Fibroblast of the aortic adventitia (primary cell): ENCODE data around the gene ADARB2. TPM values are rescaled to one million over a fixed set of nuclear protein-coding genes. Genes with fewer than 3 reads are reported as not detected.

Experiments
- DNase-seq: peaks from one replicate; pipeline ENCODE4 v3.0.0-alpha.2; 2010; ENCODE audit warnings: low read depth
- H3K4me3 ChIP-seq: 2 replicates; pipeline ENCODE4 v1.5.1; 2011; ENCODE audit warnings: low read depth, mild to moderate bottlenecking, control low read depth, low read length, moderate library complexity
- total RNA-seq: library from RNA; depleted of rRNA; stranded (reverse); fragments of >200 nt; gene quantifications from 2 replicates; pipeline ENCODE4 v1.2.3, GENCODE V29; 2012; ENCODE audit warnings: low replicate concordance
- TF ChIP-seq, protein P1 (sequence below): IDR thresholded peaks from 2 replicates; pipeline ENCODE4 v1.5.1; 2011; ENCODE audit warnings: mild to moderate bottlenecking, low read length, control low read depth, inconsistent platforms; ENCODE audit not compliant: insufficient read depth

ADARB2 gene
- total RNA-seq, 1 donor = not detected

DNA sequence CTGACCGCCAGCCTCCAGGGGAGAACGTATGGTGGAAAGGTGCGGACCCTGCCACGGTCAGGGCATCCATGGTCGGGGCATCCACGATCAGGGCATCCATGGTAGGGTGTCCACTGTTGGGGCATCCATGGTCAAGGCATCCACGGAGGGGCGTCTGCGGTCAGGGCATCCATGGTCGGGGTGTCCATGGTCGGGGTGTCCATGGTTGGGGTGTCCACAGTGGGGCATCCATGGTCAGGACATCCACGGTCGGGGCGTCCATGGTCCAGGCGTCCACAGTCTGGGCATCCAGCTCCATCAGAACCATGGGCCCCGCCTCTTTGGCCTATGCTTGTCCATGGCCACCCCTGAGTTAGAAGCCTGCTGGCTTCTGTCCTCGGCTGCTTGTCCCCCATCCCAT, 148.1 kb downstream of the ADARB2 start:
- H3K4me3 ChIP-seq = no peak overlapping the region
- TF ChIP-seq, protein P1, sequence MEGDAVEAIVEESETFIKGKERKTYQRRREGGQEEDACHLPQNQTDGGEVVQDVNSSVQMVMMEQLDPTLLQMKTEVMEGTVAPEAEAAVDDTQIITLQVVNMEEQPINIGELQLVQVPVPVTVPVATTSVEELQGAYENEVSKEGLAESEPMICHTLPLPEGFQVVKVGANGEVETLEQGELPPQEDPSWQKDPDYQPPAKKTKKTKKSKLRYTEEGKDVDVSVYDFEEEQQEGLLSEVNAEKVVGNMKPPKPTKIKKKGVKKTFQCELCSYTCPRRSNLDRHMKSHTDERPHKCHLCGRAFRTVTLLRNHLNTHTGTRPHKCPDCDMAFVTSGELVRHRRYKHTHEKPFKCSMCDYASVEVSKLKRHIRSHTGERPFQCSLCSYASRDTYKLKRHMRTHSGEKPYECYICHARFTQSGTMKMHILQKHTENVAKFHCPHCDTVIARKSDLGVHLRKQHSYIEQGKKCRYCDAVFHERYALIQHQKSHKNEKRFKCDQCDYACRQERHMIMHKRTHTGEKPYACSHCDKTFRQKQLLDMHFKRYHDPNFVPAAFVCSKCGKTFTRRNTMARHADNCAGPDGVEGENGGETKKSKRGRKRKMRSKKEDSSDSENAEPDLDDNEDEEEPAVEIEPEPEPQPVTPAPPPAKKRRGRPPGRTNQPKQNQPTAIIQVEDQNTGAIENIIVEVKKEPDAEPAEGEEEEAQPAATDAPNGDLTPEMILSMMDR = no peak
- no peak for DNase-seq

- DNase-seq = no peak
- TF ChIP-seq, protein P1 = no peak
- no peak overlapping the region for H3K4me3 ChIP-seq
These were observed 154.6 kb downstream of the ADARB2 start for GRCh38 chr10:1582739-1583138.

GRCh38 chr10:1581189-1581588, 156.1 kb downstream of the ADARB2 start:
- TF ChIP-seq, protein P1 = no peak
- no peak overlapping the region for H3K4me3 ChIP-seq
- no peak for DNase-seq

GRCh38 chr10:1579671-1580070, 157.7 kb downstream of the ADARB2 start:
- H3K4me3 ChIP-seq = no peak overlapping the region
- no peak for DNase-seq
- TF ChIP-seq, protein P1 = no peak

GRCh38 chr10:1579141-1579491, 158.2 kb downstream of the ADARB2 start:
- no peak for DNase-seq
- TF ChIP-seq, protein P1 = no peak
- no peak overlapping the region for H3K4me3 ChIP-seq

DNA sequence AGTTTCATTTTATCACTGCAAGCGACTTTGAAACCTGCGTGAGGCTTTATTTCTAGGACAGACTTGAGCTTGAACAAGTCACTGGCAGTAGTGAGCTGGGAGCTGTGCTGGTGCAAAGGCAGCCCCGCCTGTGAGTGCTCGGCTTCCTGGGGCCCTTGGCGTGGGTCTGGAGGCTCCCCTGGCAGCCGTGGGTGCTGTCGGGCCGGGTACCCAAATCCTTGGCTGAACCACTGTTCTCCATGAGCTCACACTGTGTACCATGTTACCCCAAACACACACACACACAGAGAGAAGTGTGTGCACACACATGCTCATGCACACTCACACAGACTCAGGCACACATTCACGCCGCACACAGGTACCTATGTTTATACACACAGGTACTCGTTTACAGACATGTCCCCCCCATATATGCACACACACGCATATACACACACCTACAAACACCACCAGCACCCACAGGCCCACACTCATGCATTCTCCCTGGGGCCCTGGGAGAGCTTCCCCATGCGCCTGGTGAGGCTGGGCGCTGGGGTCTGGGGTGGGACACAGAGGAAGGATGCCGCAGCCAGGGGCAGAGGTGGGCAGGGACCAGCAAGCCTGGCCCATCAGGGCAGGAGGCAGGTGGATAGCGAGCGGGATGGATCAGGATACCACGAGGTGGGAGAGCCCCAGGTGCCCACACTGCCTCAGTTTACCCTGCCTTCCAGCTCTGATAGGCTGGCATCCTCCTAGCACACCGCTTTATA, 158.8 kb downstream of the ADARB2 start:
- no peak for DNase-seq
- no peak overlapping the region for H3K4me3 ChIP-seq
- TF ChIP-seq, protein P1 = no peak

- TF ChIP-seq, protein P1 = no peak
- DNase-seq = no peak
- H3K4me3 ChIP-seq = no peak overlapping the region
These were observed 159.4 kb downstream of the ADARB2 start for GRCh38 chr10:1577945-1578344.
